NCI-H748 (cell line): ENCODE data around the gene SPEF1.

Experiments used
- DNase-seq: peaks from one replicate; lab custom pipeline; 2025; ENCODE audit not compliant: unreplicated experiment; lab: John Stamatoyannopoulos, UW

The SPEF1 gene

DNA sequence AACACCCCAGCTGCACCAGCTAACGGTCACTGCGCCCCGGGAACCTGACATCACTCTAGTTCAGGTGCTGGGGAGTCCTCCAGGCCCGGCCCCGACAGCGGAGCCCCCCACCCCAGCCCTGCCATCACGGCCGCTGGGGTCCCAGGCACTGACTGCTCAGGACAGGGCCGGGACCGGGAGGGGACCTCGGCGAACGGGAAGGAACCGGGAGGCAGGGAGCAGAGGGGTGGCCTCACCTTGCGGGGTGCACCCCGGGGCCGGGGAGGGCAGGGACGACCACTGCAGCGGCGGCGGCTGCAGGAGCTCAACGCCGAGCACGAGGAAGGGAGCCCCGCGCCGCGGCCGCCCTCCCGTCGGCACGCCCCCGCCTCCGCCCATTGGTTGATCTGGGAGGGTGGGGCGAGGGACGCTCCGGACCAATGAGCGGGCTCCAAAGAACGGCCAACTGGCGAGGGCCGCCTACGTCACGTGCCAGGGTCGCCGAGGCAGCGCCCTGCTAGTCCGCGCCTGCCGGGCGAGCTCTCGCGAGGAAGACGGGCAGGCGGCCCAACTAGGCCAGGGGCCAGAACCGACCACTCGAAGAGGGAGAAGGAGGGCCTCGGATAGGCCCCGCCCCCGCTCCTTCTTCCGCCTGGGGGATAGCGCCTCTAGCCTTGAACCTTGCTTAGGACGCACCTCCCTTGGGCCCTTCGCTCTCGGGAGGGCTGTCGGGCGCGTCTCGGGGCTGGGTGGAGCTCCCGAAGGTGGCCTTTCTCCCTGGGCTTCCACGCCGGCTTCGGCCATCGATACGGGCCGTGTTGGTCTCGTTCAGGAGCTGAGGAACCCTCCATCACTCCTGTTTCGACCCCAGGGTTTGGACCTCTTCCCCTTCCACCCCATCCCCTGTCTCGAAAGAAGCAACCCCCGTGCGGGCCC lies 13.6 kb downstream of the SPEF1 start, which contains the start of gene ADISSP:
Gene ADISSP (minus strand): TSS at position 327 of the 915 bp plus-strand sequence. CDS start 7,653 bp downstream, outside the sequence.
- peak; percentile 100 for DNase-seq

DNA sequence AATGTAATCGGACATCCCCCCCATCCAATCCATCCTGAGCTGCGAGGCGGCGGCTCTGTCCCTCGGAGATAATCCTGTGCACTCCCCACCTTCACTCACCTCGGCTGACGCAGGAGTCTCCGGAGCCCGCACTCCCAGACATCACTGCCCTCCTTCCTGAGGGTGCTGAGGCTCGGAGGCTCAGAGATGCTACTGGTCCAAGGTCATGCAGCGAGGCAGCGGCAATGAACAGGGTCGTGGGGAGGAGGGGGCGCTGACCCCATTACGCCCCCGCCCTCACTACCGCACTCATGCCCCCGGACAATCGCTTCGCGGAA lies 14.2 kb downstream of the SPEF1 start:
- peak; percentile 56 for DNase-seq

DNA sequence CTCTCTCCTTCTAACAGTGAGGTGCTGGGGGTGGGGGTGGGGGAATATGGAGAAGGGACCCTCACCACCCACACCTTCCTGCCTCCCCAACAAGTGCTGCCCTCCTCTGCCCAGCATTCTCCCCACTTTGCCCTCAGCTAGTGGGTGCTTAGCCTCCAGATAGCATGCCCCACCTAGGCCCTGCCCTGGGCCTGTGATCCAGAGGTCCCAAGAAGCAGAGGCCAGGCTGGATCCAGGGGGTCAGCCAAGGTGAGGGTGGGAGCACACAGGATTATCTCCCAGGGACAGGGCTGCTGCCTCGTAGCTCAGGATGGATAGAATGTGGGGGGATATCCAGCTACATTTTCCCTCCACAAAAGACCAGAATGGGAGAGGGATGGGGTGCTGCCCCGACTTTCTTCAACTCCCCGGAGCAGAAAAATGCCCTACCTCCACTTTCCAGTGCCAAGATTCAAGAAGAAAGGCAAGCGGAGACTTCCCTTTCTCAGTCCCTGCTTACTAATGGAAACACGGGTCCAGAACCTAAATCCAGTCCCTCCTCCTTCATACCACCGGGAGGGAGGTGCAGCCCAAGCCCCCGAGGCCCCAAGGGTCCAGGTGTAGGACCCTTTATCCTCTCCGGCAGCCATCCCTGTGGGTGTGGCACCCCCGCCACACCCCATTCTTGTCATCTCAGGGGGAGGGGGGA lies 14.7 kb downstream of the SPEF1 start:
- no peak for DNase-seq

DNA sequence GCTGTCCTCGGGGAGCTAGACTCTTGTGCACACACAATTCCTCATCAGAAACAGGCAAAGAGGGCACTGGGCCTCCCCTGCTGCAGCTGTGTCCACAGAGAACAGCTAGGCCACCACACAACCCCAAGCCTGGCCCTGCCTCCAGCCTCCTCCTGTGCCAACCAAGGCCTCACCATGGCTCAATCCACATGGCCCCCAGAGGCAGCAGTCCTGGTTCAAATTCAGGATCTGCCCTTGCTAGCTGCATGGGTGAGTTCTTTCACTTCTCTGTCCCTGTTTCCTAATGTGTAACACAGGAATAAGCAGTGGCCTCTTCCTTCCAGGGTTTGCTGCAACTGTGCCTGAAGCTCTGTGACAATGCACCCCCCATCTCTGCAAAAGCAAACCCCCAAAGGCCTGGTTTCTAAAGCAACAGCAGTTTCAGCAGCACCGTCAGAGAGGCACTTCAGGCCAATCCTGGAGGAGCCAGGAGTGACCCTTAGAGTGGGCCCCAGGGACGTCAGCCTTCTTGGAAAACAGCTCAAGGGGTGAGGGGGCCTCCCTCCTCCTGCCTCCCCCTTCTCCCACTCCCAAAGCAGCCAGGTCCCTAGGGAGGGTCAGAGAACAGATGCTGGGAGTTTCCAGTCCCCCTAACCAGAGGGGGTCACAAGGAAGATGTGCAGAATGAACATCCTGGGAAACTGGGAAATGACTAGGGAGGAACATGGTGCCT lies 15.9 kb downstream of the SPEF1 start:
- no peak for DNase-seq

DNA sequence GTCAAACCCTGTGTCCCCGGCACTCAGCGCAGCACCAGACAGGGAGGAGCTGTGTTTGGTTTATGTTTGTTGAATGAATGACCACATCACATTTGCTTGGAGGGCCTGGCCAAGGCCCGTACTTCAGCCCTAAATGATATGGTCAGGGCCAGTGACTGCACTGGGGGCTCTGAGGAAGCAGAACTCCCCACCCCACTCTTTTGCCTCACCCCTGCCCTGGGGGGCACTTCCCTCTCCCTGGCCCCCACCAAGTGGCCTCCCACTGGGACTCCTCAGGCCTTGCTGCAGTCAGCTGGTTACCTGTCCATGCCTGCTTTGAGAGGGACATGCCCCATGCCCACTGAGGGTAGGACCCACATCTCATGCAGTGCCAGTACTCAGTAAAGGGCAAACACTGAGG lies 16.6 kb downstream of the SPEF1 start:
- DNase-seq: no peak

DNA sequence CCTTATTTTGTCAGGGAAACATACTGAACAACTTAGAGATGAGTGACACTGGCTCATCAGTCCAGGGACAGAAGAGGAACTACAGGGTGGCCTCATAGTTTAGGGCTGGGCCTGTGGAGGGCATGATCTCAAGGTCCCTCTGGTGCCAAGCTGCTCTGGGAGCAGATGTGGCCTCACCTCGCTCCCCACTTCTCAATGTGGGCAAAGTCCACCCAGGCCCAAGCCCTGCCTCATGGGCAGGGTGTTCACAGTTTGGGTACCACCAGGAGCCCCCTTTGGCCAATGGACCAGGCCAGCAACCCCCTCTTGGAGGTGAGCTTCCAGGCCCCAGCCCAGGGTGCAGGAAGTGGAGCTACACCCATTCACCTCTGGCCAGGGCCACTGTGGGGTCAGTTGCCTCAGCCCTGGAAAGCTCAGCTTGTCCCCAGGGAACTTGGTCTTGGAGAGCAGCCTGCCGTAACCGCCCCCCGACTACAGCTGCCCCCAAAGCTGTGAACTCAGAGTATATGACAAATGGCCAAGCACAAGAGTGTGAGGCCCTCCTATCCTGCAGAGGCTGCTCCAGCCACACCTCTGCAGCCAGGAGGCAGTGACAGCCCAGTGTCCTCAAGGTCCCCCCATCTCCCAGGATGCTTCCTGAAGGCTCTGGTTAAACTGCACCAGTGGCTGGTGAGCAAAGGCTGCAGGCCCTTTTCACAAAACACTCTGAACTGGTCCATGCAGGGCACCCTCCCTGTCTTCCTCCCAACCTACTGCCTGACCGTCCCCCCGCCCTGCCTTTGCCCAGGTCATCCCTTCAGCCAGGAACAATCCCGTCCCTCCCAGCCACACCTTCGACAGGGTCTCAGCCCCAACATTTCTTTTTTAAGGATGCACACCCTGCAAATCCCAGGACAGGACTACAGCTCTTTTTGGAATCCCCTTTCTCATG lies 17.3 kb downstream of the SPEF1 start:
- no peak for DNase-seq

DNA sequence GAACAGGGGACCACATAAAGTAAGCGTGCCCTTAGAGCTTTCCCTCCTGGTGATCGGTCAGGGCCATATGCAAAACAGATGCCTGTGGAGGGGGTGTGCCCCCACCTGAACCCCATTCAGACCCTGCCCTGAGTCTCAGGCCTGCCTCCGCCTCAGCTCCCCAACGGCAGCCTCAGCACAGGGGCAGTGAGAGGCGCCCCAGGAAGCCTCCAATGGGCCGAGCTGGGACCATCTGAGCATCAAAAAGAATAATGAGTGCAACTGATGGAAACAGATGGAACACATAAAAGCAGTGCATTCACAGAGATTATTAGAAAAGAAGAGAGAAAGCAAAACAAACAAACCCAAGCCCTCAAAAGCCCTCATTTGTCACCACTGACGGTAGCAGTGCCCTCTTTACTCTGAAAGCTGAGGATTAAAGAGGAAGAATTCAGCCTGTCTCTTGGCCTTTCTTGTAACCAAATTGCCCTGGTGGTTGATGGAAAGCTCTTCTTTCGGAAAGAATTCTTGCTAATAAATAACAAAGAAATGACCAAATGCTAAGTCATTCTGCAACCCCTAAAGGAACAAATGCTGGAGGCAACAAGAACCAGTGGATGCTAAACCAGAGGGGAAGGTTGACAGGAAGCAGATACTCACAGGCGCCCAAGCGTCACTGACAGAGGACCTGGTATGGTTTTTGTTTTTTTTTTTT lies 20.4 kb downstream of the SPEF1 start:
- DNase-seq: no peak

DNA sequence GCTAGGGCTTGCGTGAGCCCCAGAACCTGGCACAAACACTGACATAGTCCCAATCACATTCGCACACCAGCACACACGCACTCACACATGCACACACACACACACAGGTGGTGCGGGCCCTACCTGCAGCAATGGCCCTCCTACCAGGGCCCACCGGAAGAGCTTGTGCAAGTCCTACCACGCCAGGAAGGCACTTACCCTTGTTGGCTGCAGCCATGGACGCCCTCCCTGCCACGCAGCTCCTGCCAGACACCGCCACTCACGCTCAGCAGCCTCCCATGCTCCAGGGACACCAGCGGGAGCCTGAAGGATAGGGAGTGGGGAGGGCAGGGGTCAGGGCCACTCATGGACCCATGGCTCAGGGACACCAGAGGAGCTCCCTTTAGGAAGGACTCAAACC lies 21.4 kb downstream of the SPEF1 start:
- no peak for DNase-seq

DNA sequence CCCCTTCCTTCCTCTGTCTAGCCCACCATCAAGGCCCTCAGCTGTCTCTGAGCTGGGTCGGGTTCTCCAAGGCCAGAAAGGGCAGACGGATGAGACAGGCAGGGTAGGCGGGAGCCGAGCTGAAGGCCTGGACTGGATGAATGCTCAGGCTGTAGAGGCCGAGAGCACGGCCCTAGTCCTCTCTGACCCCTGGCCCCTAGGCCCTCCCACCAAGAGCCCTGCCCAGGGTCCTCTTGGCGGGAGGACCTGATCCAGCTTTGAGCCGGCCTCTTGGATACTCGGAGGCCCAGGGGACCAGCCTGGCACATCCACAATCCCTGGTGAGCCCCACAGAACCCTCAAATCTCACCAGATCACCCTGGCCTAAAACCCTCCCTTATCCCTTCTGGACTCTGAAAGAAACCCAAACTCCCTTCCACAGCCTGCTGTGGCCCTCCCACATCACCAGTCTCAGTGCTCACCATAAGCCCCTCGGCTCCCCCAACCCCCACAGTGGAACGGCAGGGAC lies 21.9 kb downstream of the SPEF1 start:
- no peak for DNase-seq

DNA sequence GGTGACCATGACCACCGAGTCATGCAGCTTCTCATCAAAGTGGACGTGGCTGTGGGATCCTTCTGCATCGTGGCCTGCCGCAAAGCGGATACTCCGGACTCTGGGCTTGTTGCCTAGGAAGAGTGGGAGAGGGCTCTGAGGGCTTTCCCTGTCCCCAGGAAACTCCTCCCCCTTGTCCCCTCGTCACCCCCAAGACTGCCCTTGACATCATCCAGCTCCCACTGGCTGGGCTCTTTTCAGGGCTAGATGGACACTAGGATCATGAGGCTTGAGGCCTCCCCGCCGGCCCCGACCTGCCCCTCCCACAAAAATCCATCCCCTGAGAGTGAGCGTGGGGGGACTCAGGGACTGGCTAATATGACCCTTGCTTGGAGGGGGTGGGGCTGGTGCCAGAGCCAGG lies 22.7 kb downstream of the SPEF1 start:
- no peak for DNase-seq

DNA sequence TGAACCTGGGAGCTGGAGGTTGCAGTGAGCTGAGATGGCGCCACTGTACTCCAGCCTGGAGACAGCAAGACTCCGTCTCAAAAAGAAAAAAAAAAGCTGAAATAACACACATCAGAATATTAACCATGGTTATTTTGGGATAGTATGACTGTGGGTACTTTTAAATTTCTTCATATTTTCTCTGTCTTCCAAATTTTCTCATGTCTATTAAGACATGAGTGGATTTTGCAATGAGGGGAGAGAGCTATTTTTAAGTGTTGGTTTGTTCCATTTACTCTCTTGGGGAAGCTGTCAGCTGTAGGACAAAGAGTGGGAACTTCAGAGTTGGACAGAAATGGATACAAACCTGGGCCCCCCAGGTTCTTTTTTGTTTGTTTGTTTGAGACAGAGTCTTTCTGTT lies 24.0 kb downstream of the SPEF1 start:
- no peak for DNase-seq

DNA sequence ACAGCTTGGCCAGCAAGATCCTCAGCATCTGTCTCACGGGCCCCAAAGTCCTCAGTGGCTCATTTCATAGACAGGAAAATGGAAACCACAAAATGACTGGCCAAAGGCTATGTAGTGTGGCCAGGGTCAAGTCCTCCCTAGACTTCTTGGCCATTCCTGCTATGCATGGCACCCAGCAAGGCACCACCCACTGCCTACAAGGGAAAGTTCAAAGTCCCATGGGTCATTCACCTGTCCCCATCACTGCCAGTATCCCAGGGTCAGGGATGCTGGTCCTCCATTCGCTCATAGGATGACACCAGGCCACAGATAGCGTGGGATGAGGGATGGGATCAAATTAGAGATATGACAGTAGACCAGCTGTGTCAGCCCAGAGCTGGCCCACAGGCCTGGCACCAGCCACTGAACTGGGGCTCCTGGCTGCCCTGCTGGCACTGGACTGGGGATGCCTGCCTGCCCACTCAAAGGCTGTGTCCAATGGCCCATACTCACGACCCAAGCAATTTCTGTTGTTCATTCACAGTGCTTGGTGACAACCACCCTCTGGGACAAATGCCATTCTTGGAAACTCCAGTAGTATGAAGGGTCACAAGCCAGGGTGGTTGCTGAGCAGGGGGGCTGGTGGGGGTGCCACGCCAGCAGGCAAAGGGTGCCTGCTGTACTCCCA lies 25.3 kb downstream of the SPEF1 start:
- no peak for DNase-seq

DNA sequence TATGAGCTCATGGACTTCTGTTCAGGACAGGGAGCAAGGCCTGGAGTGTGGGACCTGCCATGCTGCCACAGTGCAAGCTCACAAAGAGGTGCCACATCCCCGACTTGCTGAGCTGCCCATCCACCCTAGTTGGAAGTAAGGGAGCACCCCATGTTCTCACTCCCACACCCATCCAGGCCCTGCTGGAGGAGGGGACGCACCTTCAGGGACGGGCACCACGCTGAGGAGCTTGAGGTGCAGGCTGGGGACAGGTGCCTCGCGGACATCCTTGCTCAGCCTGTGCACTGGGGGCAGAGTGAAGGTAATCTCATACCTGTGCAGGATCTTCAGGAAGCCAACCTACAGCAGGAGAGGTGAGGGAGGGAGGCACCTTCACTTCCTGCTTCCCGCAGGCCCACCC lies 26.0 kb downstream of the SPEF1 start:
- no peak for DNase-seq

DNA sequence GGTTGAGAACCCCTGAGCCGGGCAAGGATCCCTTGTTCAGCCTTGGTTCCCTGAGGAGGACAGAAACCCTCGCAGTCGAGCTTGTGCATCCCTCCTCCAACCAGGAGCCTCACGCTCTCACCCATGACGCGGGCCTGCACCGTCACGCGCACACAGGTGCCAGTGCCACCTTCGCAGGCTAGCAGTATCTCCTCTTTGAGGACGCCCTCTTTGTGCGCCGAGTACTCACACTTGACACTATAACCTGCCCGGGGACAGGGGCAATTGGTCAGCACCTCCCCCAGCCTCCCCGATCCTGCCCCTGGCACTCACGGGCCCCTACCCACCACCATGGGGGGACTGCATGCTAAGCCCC lies 27.0 kb downstream of the SPEF1 start:
- no peak for DNase-seq

DNA sequence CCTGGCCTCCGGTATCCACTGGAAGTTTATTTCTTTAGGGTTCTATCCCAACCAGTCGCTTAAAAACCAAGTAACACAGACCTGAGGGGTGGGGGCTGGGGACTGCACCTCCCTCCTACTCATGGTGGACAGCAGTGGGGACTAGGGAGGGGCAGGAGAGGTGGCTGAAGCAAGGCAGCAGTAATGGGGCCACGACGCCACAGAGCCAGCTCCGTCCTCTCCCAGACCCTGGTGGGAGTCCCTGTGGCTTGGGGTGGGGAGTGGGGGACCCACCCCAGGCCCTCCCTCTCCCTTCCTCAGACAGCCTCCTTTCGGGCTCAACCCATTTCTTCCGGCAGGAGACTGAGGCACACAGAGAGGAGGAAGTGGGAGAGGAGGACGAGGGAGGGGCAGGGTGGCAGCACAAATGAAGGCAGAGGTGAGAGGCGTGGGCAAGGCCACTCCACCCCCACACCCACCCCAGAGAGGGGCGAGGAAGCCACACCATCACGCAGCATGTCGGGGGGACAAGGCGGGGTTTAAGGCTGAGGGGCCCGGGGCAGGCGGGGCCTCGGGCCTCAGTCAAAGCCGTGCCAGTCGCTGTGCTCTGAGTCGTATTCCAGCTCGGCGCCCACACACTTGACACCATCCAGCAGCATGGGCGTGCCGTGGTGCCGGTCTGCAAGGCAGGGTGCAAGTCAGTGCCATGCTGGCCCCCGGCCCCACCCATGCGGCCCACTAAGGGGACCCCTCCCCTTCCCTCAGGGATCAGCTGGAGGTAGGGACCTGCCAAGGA lies 27.6 kb downstream of the SPEF1 start:
- DNase-seq: no peak

DNA sequence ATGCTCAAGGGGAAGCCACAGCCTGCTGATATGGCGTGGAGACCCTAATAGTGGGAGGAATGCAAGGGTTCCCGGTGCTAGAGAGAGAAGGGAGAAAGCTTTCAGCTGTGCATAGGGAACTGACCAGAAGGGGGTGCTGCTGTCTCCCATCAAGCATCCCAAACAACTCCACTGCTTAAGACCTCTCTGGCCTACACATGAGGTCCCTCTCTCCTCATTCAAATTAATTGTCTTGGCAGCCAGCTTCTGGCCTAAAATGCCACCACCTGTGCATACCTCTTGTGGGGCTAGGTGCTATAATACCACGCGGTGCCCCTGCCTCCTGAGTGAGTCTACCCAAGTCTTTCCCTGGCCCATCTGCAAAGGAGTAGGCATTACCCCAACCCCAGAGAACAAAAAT lies 28.1 kb downstream of the SPEF1 start:
- peak; percentile 79 for DNase-seq

DNA sequence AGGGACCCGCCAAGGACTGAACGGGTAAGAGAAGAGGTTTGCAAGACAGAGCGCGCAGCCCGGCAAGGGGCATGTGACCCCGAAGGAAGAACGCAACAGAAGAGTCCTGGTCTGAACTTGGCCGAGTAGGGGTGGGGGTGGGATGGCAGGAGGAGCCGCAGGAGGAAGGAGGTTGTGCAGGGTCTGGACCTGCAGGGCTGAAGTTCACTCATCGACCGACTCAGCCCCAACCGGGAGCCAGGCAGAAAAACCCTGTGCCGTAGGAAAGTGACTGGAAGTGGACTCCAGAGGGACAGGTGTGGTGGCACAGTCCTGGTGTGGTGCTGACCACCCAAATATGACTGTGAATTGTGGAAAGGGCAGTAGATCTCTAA lies 28.9 kb downstream of the SPEF1 start:
- no peak for DNase-seq

DNA sequence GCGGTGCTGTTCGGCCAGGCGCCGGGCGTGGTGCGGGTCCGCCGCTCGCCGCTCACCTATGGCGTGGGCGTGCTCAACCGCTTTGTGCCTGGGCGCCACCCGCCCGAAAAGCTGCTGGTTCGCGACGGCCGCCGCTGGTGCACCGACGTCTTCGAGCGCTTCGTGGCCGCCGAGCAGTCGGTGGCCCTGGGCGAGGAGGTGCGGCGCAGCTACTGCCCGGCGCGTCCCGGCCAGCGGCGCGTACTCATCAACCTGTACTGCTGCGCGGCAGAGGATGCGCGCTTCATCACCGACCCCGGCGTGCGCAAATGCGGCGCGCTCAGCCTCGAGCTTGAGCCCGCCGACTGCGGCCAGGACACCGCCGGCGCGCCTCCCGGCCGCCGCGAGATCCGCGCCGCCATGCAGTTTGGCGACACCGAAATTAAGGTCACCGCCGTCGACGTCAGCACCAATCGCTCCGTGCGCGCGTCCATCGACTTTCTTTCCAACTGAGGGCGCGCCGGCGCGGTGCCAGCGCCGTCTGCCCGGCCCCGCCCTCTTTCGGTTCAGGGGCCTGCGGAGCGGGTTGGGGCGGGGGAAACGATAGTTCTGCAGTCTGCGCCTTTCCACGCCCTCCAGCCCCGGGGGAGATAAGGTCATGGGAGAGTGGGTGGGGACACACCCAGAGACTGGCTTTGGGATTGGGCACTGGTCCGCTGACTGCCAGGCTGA lies 29.4 kb downstream of the SPEF1 start:
- DNase-seq: peak; percentile 96
